BJ (cell line): ENCODE results near the gene SPG11. TPM values are rescaled to one million over a fixed set of nuclear protein-coding genes. Genes with fewer than 3 reads are reported as not detected.
"Not testable (repeated sequence)": the region's sequence is repeated elsewhere in the genome, so short reads cannot be mapped to it uniquely, and the experiment has no call there.

ENCODE experiments used
- CTCF ChIA-PET: fragments of 350-600 bp; formaldehyde crosslinking; extraction: SDS; loops from one replicate; lab custom pipeline; 2021; ENCODE audit warnings: antibody characterized with exemption, inconsistent platforms; lab: Yijun Ruan, JAX
- POLR2A ChIA-PET: fragments of 300-600 bp; sonication (Branson Sonifier 250); formaldehyde crosslinking; extraction: SDS; loops from one replicate; lab custom pipeline; 2021; ENCODE audit warnings: antibody characterized with exemption; lab: Charles Lee
- DNase-seq: peaks from one replicate; pipeline ENCODE4 v3.0.0-alpha.2; 2011; ENCODE audit warnings: low read depth
- H3K27me3 ChIP-seq: 2 replicates; pipeline ENCODE4 v1.6.0; 2011; ENCODE audit warnings: low read length; ENCODE audit not compliant: control insufficient read depth, insufficient read depth
- H3K36me3 ChIP-seq: 2 replicates; pipeline ENCODE4 v1.5.1; 2011; ENCODE audit warnings: low read length; ENCODE audit not compliant: control insufficient read depth, insufficient read depth
- H3K4me3 ChIP-seq: 2 replicates; pipeline ENCODE4 v1.5.1; 2011; ENCODE audit warnings: low read depth, mild to moderate bottlenecking, control low read depth, low read length
- CTCF ChIP-seq: IDR thresholded peaks from 2 replicates; pipeline ENCODE4 v1.5.1; 2011; ENCODE audit warnings: low read depth, mild to moderate bottlenecking, control low read depth, inconsistent platforms, low read length, moderate library complexity; ENCODE audit not compliant: insufficient read depth
- polyA plus RNA-seq: library from polyadenylated mRNA; depleted of rRNA; stranded (reverse); fragments of >200 nt; gene quantifications from 2 replicates; pipeline ENCODE4 v1.2.3, GENCODE V29; 2011

The SPG11 gene
- polyA plus RNA-seq, 1 experiment = 60.6 TPM

- no peaks in the 10 kb centered on the region for H3K27me3 ChIP-seq
- POLR2A ChIA-PET = no interaction called here
- no peak for TF ChIP-seq CTCF
- H3K4me3 ChIP-seq = no peak overlapping the region
- no peaks in the 10 kb centered on the region for H3K36me3 ChIP-seq
- DNase-seq = no peak
- CTCF ChIA-PET = interaction anchor here (0.7 kb wide), 2 partner anchors 10 to 43 kb away, joined by 3 read pairs; partner anchors contain the start of gene SPG11
Measured at GRCh38 chr15:44705986-44706385, 42.5 kb upstream of the SPG11 start.

- POLR2A ChIA-PET, DNase-seq, H3K4me3 ChIP-seq, H3K27me3 ChIP-seq, H3K36me3 ChIP-seq, CTCF ChIA-PET: not testable (repeated sequence)
Measured at GRCh38 chr15:44700676-44701075, 37.2 kb upstream of the SPG11 start.

GRCh38 chr15:44698641-44699040 is 35.2 kb upstream of the SPG11 start:
- CTCF ChIA-PET = interaction anchor here (2.8 kb wide), 1 partner anchor 12 kb away, joined by 5 read pairs; the partner anchor contains the start of genes B2M and PATL2
- Histone ChIP-seq H3K36me3 (no peaks in the 10 kb centered on the region), H3K27me3 (peaks cover 3% of the 10 kb centered on the region), H3K4me3 (no peak overlapping the region)
- DNase-seq = no peak
- TF ChIP-seq CTCF = no peak
- POLR2A ChIA-PET = no interaction called here

- no peaks in the 10 kb centered on the region for H3K36me3 ChIP-seq
- ChIA-PET POLR2A (no interaction called here), CTCF (interaction anchor here (0.6 to 2.9 kb wide), 4 partner anchors 8 to 234 kb away, joined by 3 to 8 read pairs (median 6); partner anchors contain the start of genes B2M, PATL2 and SPG11)
- DNase-seq = no peak
- TF ChIP-seq CTCF = no peak
- peaks cover 4% of the 10 kb centered on the region for H3K27me3 ChIP-seq
- no peak overlapping the region for H3K4me3 ChIP-seq
Measured at GRCh38 chr15:44697014-44697413, 33.6 kb upstream of the SPG11 start.

- H3K27me3 ChIP-seq = peaks cover 4% of the 10 kb centered on the region
- ChIA-PET POLR2A (no interaction called here), CTCF (interaction anchor here (1.5 to 2.9 kb wide), 2 partner anchors 12 to 31 kb away, joined by 3 to 8 read pairs; partner anchors contain the start of gene SPG11)
- H3K4me3 ChIP-seq = no peak overlapping the region
- no peak for DNase-seq
- no peaks in the 10 kb centered on the region for H3K36me3 ChIP-seq
- no peak for TF ChIP-seq CTCF
Measured at GRCh38 chr15:44695294-44695693, 31.8 kb upstream of the SPG11 start.

GRCh38 chr15:44694416-44694815 is 31.0 kb upstream of the SPG11 start:
- DNase-seq = no peak
- no peak overlapping the region for H3K4me3 ChIP-seq
- no peaks in the 10 kb centered on the region for H3K36me3 ChIP-seq
- peaks cover 4% of the 10 kb centered on the region for H3K27me3 ChIP-seq
- ChIA-PET POLR2A (no interaction called here), CTCF (interaction anchor here (2.9 kb wide), 1 partner anchor 31 kb away, joined by 8 read pairs; the partner anchor contains the start of gene SPG11)
- TF ChIP-seq CTCF = no peak
